HCT116 (cell line): ENCODE measurements around the gene FAXC. TPM values are rescaled to one million over a fixed set of nuclear protein-coding genes. Genes with fewer than 3 reads are reported as not detected.

Experiments
- ATAC-seq: fragments of 200-7000 bp; cut with Tn5 transposase; 2 replicates; pipeline ENCODE4 v1.9.1; 2020; ENCODE audit warnings: mild to moderate bottlenecking, moderate library complexity
- BruUV-seq: library from RNA; stranded (reverse); fragments of 400-500 nt; replicated peaks from 2 replicates; lab custom pipeline; 2021; lab: Mats Ljungman, UMichigan
- CTCF ChIA-PET: fragments of 300-600 bp; sonication (Branson Sonifier 250); formaldehyde crosslinking; loops from one replicate; lab custom pipeline; 2021; ENCODE audit warnings: antibody characterized with exemption; lab: Charles Lee
- POLR2A ChIA-PET: fragments of 300-600, 350-600 bp; sonication (Branson Sonifier 250); formaldehyde crosslinking; loops from one replicate; lab custom pipeline; 2021; ENCODE audit warnings: antibody characterized with exemption; lab: Charles Lee
- RAD21 ChIA-PET, 2 experiments: fragments of 300-600 bp; sonication (Branson Sonifier 250); formaldehyde crosslinking; loops; one replicate each; lab custom pipeline; 2023; ENCODE audit warnings: low total read pairs in 2 of 2; ENCODE audit not compliant: uncharacterized antibody in 2 of 2, unreplicated experiment in 2 of 2, low non-redundant PET in 1 of 2; lab: Charles Lee
- DNase-seq: peaks from one replicate; pipeline ENCODE4 v3.0.0-alpha.2; 2010; ENCODE audit warnings: low read depth, low spot score
- H2AFZ ChIP-seq: fragments of 200-600 bp; shearing (Covaris generic), sonication (generic); 2 replicates; pipeline ENCODE4 v1.6.1; 2017; ENCODE audit warnings: low read depth, mixed run types, mixed read lengths, antibody characterized with exemption, low read length; ENCODE audit not compliant: poor library complexity, severe bottlenecking
- H3K27ac ChIP-seq: 2 replicates; pipeline ENCODE4 v1.5.1; 2012; ENCODE audit warnings: low read depth, low read length
- H3K27me3 ChIP-seq: fragments of 200-600 bp; sonication (generic); 2 replicates; pipeline ENCODE4 v1.6.1; 2016; ENCODE audit warnings: mixed run types, low read length, mixed read lengths; ENCODE audit not compliant: insufficient read depth
- H3K36me3 ChIP-seq, 2 experiments: fragments of 200-500 bp in 1 of 2; fragments of 200-600 bp in 1 of 2; sonication (Bioruptor generic) in 1 of 2; sonication (generic) in 1 of 2; 2 replicates each; pipeline versions ENCODE4 v1.5.1 to v1.6.1; 2014 to 2016; ENCODE audit warnings: low read length in 2 of 2, inconsistent platforms in 1 of 2, mixed read lengths in 1 of 2, mixed run types in 1 of 2; ENCODE audit not compliant: insufficient read depth in 2 of 2, control insufficient read depth in 1 of 2
- H3K4me1 ChIP-seq, 2 experiments: fragments of 200-600 bp in 1 of 2; sonication (generic) in 1 of 2; 2 replicates each; pipeline versions ENCODE4 v1.5.1 to v1.6.1; 2012 to 2017; ENCODE audit warnings: low read length in 2 of 2, inconsistent platforms in 1 of 2, mild to moderate bottlenecking in 1 of 2, mixed read lengths in 1 of 2, mixed run types in 1 of 2, moderate library complexity in 1 of 2; ENCODE audit not compliant: insufficient read depth in 2 of 2, control insufficient read depth in 1 of 2
- H3K4me2 ChIP-seq: fragments of 200-600 bp; sonication (generic); 2 replicates; pipeline ENCODE4 v1.6.1; 2017; ENCODE audit warnings: mixed run types, low read length, mixed read lengths
- H3K4me3 ChIP-seq, 2 experiments: fragments of 200-600 bp in 1 of 2; sonication (generic) in 1 of 2; replicated peaks in 1 of 2; 2 replicates each; pipeline ENCODE4 v1.5.1; 2011 to 2016; ENCODE audit warnings: low read length in 2 of 2, control low read depth in 1 of 2, low read depth in 1 of 2, mild to moderate bottlenecking in 1 of 2, mixed read lengths in 1 of 2, mixed run types in 1 of 2
- H3K79me2 ChIP-seq: fragments of 200-600 bp; sonication (generic); 2 replicates; pipeline ENCODE4 v1.6.1; 2017; ENCODE audit warnings: mild to moderate bottlenecking, mixed run types, low read length, moderate library complexity, mixed read lengths; ENCODE audit not compliant: insufficient read depth
- H3K9ac ChIP-seq: fragments of 200-600 bp; sonication (generic); 2 replicates; pipeline ENCODE4 v1.6.1; 2016; ENCODE audit warnings: low read length, mixed read lengths
- H3K9me2 ChIP-seq: fragments of 200-600 bp; sonication (generic), shearing (Covaris generic); 2 replicates; pipeline ENCODE4 v1.6.1; 2017; ENCODE audit warnings: mixed run types, mild to moderate bottlenecking, moderate library complexity; ENCODE audit not compliant: insufficient read depth
- H3K9me3 ChIP-seq, 2 experiments: fragments of 200-500 bp in 1 of 2; fragments of 200-600 bp in 1 of 2; sonication (Bioruptor generic) in 1 of 2; sonication (generic) in 1 of 2; 2 replicates each; pipeline ENCODE4 v1.6.1; 2014 to 2017; ENCODE audit warnings: low read length in 2 of 2, mixed read lengths in 2 of 2, inconsistent platforms in 1 of 2, low read depth in 1 of 2, mild to moderate bottlenecking in 1 of 2, mixed run types in 1 of 2, moderate library complexity in 1 of 2; ENCODE audit not compliant: control insufficient read depth in 1 of 2, insufficient read depth in 1 of 2
- H4K20me1 ChIP-seq: fragments of 200-600 bp; sonication (generic), shearing (Covaris generic); 2 replicates; pipeline ENCODE4 v1.6.1; 2017; ENCODE audit warnings: mixed run types, mild to moderate bottlenecking, moderate library complexity; ENCODE audit not compliant: insufficient read depth
- EGR1 ChIP-seq: IDR thresholded peaks from 2 replicates; pipeline ENCODE4 v1.6.1; 2012; ENCODE audit warnings: low read depth
- JUND ChIP-seq: IDR thresholded peaks from 2 replicates; pipeline ENCODE4 v1.6.1; 2012
- POLR2AphosphoS5 ChIP-seq: IDR thresholded peaks from 2 replicates; pipeline ENCODE4 v1.6.1; 2011; ENCODE audit warnings: mild to moderate bottlenecking, low read depth, low read length, moderate library complexity
- RAD21 ChIP-seq: IDR thresholded peaks from 2 replicates; pipeline ENCODE4 v1.6.1; 2012; ENCODE audit warnings: low read depth, mild to moderate bottlenecking
- ZNF274 ChIP-seq: fragments of 200-500 bp; sonication (Bioruptor generic); IDR thresholded peaks from 2 replicates; pipeline ENCODE4 v1.6.1; 2014; ENCODE audit warnings: mild to moderate bottlenecking, low read depth, low read length, inconsistent platforms
- intact Hi-C: fragments of 100-400 bp; cut with micrococcal nuclease; formaldehyde crosslinking; loops from 2 replicates; pipeline ENCODE4 v1.10.0; 2022
- total RNA-seq: library from RNA; stranded (reverse); gene quantifications from one replicate; pipeline ENCODE4 v1.2.1, GENCODE V29; 2021; ENCODE audit not compliant: unreplicated experiment
- TF ChIP-seq, protein P1 (sequence below), 3 experiments: fragments of 200-600 bp in 1 of 3; sonication (generic) in 1 of 3; IDR thresholded peaks in 2 of 3; conservative IDR thresholded peaks in 1 of 3; 2 replicates each; pipeline ENCODE4 v1.5.1; 2012 to 2017; ENCODE audit warnings: low read depth in 2 of 3, low read length in 2 of 3, antibody characterized with exemption in 1 of 3, borderline replicate concordance in 1 of 3, control low read depth in 1 of 3, mild to moderate bottlenecking in 1 of 3, mixed read lengths in 1 of 3, mixed run types in 1 of 3, moderate library complexity in 1 of 3; ENCODE audit not compliant: insufficient read depth in 1 of 3

FAXC gene
- total RNA-seq, 1 experiment from 2014 or later, result 4.7 TPM

DNA sequence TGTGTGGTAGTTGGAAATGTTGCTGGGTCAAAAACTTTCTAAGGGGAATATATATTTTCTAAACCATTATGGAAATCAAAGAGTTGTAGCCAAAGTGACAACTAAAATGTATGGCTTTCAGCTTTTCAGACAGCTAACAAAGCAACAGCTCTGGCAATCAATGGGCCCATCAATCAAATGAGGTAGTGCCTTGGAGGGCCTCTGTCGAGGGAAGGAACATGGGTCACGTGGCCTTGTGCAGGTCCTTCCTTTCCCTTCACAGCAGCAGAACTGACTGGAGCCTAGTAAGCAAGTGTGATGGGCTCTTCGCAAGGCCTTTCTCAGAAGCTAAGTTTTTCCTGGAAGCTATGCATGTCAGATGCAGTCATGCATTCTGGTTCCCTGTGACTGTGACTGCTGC lies 17.9 kb downstream of the FAXC start (continued):
- no peak for TF ChIP-seq ZNF274

DNA sequence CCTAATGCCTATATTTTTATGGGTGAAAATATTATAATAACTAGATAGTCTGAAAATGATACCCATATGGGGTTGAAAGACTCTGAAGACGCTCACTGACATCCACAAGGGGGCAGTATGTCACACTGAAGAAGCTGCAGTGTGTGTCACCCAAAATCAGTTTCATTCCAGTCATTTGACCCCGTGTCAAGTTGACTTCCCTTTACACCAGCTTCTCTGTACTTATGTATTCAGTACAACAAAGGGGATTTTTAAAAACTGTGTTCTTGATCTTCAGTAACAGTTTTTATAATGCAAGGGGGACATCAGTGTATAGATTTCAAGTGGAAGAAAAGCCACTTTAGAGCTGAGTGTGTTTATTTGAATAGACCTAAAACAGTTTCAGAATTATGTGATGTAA lies 19.3 kb downstream of the FAXC start:
- no peaks in the 10 kb centered on the region for H3K9me3 ChIP-seq
- BruUV-seq, result no TSS peak
- no peaks in the 10 kb centered on the region for H3K9me2 ChIP-seq
- peak; percentile 52 for DNase-seq
- ChIA-PET RAD21 (interaction anchor here in 1 of 2 experiments (0.9 to 1.2 kb wide), 2 partner anchors 96 to 493 kb away, joined by 3 read pairs; no protein-coding TSS in a partner anchor), POLR2A (interaction anchor here (0.9 kb wide), 1 partner anchor 63 kb away, joined by 3 read pairs; the partner anchor contains the start of gene COQ3), CTCF (interaction anchor here (0.6 to 2.5 kb wide), 17 partner anchors 10 to 493 kb away, joined by 3 to 15 read pairs (median 4); partner anchors contain the start of gene PNISR)
- peak; percentile 87 for ATAC-seq
- H3K27ac ChIP-seq, result no peak overlapping the region
- H3K9ac ChIP-seq, result no peak overlapping the region
- H3K36me3 ChIP-seq, result no peaks in the 10 kb centered on the region
- H3K4me3 ChIP-seq, result no peak overlapping the region
- peak; percentile 67 for TF ChIP-seq RAD21
- no peak for TF ChIP-seq EGR1
- TF ChIP-seq POLR2AphosphoS5, result no peak
- TF ChIP-seq JUND, result no peak
- TF ChIP-seq, protein P1, sequence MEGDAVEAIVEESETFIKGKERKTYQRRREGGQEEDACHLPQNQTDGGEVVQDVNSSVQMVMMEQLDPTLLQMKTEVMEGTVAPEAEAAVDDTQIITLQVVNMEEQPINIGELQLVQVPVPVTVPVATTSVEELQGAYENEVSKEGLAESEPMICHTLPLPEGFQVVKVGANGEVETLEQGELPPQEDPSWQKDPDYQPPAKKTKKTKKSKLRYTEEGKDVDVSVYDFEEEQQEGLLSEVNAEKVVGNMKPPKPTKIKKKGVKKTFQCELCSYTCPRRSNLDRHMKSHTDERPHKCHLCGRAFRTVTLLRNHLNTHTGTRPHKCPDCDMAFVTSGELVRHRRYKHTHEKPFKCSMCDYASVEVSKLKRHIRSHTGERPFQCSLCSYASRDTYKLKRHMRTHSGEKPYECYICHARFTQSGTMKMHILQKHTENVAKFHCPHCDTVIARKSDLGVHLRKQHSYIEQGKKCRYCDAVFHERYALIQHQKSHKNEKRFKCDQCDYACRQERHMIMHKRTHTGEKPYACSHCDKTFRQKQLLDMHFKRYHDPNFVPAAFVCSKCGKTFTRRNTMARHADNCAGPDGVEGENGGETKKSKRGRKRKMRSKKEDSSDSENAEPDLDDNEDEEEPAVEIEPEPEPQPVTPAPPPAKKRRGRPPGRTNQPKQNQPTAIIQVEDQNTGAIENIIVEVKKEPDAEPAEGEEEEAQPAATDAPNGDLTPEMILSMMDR (IDR thresholded peaks at IDR 0.05 in 2 of 3, conservative IDR thresholded peaks at IDR 0.05 in 1 of 3; ENCODE audit: borderline replicate concordance in 1 of 3, insufficient read depth in 1 of 3, low read depth in 2 of 3, low read length in 2 of 3), result peak; percentile 58 to 89 (median 86)
- TF ChIP-seq, all 23 proteins: peak for 2
- Histone ChIP-seq H3K4me2 (no peak overlapping the region), H2AFZ (no peak overlapping the region), H3K27me3 (no peaks in the 10 kb centered on the region), H4K20me1 (no peaks in the 10 kb centered on the region), H3K4me1 (no peaks in the 10 kb centered on the region), H3K79me2 (no peaks in the 10 kb centered on the region)
- intact Hi-C loops, result loop anchor here (5.0 to 10.0 kb wide), 3 partner anchors 422 to 492 kb away; no protein-coding TSS in a partner anchor
